HCT116 (cell line): ENCODE measurements around the gene ARMH4.

ENCODE experiments used
- CEBPB ChIP-seq: IDR thresholded peaks from 2 replicates; pipeline ENCODE4 v1.6.1; 2012; ENCODE audit warnings: low read depth
- ELF1 ChIP-seq: IDR thresholded peaks from 2 replicates; pipeline ENCODE4 v1.6.1; 2012; ENCODE audit warnings: low read depth, borderline replicate concordance
- EZH2 ChIP-seq: fragments of 200-600 bp; sonication (generic); IDR thresholded peaks from 2 replicates; pipeline ENCODE4 v1.6.1; 2017; ENCODE audit warnings: antibody characterized with exemption, mixed run types
- POLR2A ChIP-seq: IDR thresholded peaks from 2 replicates; pipeline ENCODE4 v1.7.0; 2011; ENCODE audit warnings: borderline replicate concordance; ENCODE audit not compliant: insufficient read depth, insufficient read length; ENCODE audit errors: extremely low read depth
- POLR2AphosphoS5 ChIP-seq: IDR thresholded peaks from 2 replicates; pipeline ENCODE4 v1.6.1; 2011; ENCODE audit warnings: mild to moderate bottlenecking, low read depth, low read length, moderate library complexity
- RAD21 ChIP-seq: IDR thresholded peaks from 2 replicates; pipeline ENCODE4 v1.6.1; 2012; ENCODE audit warnings: low read depth, mild to moderate bottlenecking
- SIN3A ChIP-seq: IDR thresholded peaks from 2 replicates; pipeline ENCODE4 v1.6.1; 2012; ENCODE audit warnings: low read depth
- ZFX ChIP-seq: fragments of 450-650 bp; IDR thresholded peaks from 2 replicates; pipeline ENCODE4 v1.6.1; 2017
- ZNF274 ChIP-seq: fragments of 200-500 bp; sonication (Bioruptor generic); IDR thresholded peaks from 2 replicates; pipeline ENCODE4 v1.6.1; 2014; ENCODE audit warnings: mild to moderate bottlenecking, low read depth, low read length, inconsistent platforms
- TF ChIP-seq, protein P1 (sequence below): IDR thresholded peaks from 2 replicates; pipeline ENCODE4 v1.6.1; 2012
- TF ChIP-seq, protein P2 (sequence below), 3 experiments: fragments of 200-600 bp in 1 of 3; sonication (generic) in 1 of 3; IDR thresholded peaks in 2 of 3; conservative IDR thresholded peaks in 1 of 3; 2 replicates each; pipeline ENCODE4 v1.5.1; 2012 to 2017; ENCODE audit warnings: low read depth in 2 of 3, low read length in 2 of 3, antibody characterized with exemption in 1 of 3, borderline replicate concordance in 1 of 3, control low read depth in 1 of 3, mild to moderate bottlenecking in 1 of 3, mixed read lengths in 1 of 3, mixed run types in 1 of 3, moderate library complexity in 1 of 3; ENCODE audit not compliant: insufficient read depth in 1 of 3
- TF ChIP-seq, protein P3 (sequence below): IDR thresholded peaks from 2 replicates; pipeline ENCODE4 v1.6.1; 2012
- TF ChIP-seq, protein P4 (sequence below): IDR thresholded peaks from 2 replicates; pipeline ENCODE4 v1.6.1; 2012; ENCODE audit warnings: low read depth

DNA sequence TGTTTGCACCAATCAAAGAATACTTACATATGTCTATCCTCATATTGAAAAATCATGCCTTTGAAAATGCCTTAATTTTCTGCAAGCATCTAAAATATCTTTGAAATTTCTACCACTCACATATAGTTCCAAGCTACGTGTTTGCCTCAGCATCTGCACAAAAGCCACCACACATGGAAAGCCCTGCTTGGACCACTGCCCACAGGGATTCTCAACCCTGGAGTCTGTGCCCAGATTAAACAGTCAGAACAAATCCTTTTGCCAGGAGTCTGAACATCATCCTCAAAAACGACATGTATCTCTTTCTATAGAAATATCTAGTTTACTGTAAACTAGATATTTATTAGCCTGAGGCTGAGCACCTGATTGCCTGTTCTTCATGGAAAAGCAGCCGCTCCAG is 32.6 kb downstream of the ARMH4 start:
- TF ChIP-seq EZH2, result no peak
- TF ChIP-seq, protein P1, sequence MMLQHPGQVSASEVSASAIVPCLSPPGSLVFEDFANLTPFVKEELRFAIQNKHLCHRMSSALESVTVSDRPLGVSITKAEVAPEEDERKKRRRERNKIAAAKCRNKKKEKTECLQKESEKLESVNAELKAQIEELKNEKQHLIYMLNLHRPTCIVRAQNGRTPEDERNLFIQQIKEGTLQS, result no peak
- TF ChIP-seq, protein P2, sequence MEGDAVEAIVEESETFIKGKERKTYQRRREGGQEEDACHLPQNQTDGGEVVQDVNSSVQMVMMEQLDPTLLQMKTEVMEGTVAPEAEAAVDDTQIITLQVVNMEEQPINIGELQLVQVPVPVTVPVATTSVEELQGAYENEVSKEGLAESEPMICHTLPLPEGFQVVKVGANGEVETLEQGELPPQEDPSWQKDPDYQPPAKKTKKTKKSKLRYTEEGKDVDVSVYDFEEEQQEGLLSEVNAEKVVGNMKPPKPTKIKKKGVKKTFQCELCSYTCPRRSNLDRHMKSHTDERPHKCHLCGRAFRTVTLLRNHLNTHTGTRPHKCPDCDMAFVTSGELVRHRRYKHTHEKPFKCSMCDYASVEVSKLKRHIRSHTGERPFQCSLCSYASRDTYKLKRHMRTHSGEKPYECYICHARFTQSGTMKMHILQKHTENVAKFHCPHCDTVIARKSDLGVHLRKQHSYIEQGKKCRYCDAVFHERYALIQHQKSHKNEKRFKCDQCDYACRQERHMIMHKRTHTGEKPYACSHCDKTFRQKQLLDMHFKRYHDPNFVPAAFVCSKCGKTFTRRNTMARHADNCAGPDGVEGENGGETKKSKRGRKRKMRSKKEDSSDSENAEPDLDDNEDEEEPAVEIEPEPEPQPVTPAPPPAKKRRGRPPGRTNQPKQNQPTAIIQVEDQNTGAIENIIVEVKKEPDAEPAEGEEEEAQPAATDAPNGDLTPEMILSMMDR (IDR thresholded peaks at IDR 0.05 in 2 of 3, conservative IDR thresholded peaks at IDR 0.05 in 1 of 3; ENCODE audit: borderline replicate concordance in 1 of 3, insufficient read depth in 1 of 3, low read depth in 2 of 3, low read length in 2 of 3), result no peak
- no peak for TF ChIP-seq POLR2AphosphoS5
- no peak for TF ChIP-seq ELF1
- no peak for TF ChIP-seq CEBPB
- TF ChIP-seq SIN3A, result no peak
- TF ChIP-seq, protein P3, sequence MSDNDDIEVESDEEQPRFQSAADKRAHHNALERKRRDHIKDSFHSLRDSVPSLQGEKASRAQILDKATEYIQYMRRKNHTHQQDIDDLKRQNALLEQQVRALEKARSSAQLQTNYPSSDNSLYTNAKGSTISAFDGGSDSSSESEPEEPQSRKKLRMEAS, result no peak
- TF ChIP-seq, protein P4, sequence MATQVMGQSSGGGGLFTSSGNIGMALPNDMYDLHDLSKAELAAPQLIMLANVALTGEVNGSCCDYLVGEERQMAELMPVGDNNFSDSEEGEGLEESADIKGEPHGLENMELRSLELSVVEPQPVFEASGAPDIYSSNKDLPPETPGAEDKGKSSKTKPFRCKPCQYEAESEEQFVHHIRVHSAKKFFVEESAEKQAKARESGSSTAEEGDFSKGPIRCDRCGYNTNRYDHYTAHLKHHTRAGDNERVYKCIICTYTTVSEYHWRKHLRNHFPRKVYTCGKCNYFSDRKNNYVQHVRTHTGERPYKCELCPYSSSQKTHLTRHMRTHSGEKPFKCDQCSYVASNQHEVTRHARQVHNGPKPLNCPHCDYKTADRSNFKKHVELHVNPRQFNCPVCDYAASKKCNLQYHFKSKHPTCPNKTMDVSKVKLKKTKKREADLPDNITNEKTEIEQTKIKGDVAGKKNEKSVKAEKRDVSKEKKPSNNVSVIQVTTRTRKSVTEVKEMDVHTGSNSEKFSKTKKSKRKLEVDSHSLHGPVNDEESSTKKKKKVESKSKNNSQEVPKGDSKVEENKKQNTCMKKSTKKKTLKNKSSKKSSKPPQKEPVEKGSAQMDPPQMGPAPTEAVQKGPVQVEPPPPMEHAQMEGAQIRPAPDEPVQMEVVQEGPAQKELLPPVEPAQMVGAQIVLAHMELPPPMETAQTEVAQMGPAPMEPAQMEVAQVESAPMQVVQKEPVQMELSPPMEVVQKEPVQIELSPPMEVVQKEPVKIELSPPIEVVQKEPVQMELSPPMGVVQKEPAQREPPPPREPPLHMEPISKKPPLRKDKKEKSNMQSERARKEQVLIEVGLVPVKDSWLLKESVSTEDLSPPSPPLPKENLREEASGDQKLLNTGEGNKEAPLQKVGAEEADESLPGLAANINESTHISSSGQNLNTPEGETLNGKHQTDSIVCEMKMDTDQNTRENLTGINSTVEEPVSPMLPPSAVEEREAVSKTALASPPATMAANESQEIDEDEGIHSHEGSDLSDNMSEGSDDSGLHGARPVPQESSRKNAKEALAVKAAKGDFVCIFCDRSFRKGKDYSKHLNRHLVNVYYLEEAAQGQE, result no peak
- no peak for TF ChIP-seq POLR2A
- no peak for TF ChIP-seq RAD21
- TF ChIP-seq ZFX, result no peak
- no peak for TF ChIP-seq ZNF274
